HEK293 (cell line): Measurements from ENCODE around the gene CXCL14.

ENCODE experiments used
- CTCF ChIA-PET: fragments of 350-600 bp; formaldehyde crosslinking; extraction: SDS; loops from one replicate; lab custom pipeline; 2021; ENCODE audit warnings: antibody characterized with exemption; lab: Yijun Ruan, JAX
- POLR2A ChIA-PET: fragments of 300-600 bp; formaldehyde crosslinking; extraction: SDS; loops from one replicate; lab custom pipeline; 2020; ENCODE audit warnings: antibody characterized with exemption, inconsistent platforms; lab: Yijun Ruan, JAX
- H3K27ac ChIP-seq: fragments of 200-500 bp; sonication (Bioruptor generic); 2 replicates; pipeline ENCODE4 v1.5.1; 2014; ENCODE audit warnings: low read depth, low read length, control low read depth, inconsistent platforms; ENCODE audit errors: extremely low read depth
- H3K36me3 ChIP-seq, 2 experiments: fragments of 200-500 bp in 1 of 2; sonication (Bioruptor generic) in 1 of 2; 1 replicate in 1 of 2; 2 replicates in 1 of 2; pipeline ENCODE4 v1.5.1; 2014 to 2017; ENCODE audit warnings: inconsistent platforms in 2 of 2, low read length in 2 of 2; ENCODE audit not compliant: control insufficient read depth in 2 of 2, insufficient read depth in 1 of 2
- H3K4me1 ChIP-seq: fragments of 200-500 bp; sonication (Bioruptor generic); 2 replicates; pipeline ENCODE4 v1.5.1; 2014; ENCODE audit warnings: mild to moderate bottlenecking, low read length, inconsistent platforms; ENCODE audit not compliant: control insufficient read depth, insufficient read depth
- H3K4me3 ChIP-seq: 2 replicates; pipeline ENCODE4 v1.5.1; 2011; ENCODE audit warnings: low read depth, mild to moderate bottlenecking, control low read depth, low read length, moderate library complexity
- H3K9me3 ChIP-seq: fragments of 200-500 bp; sonication (Bioruptor generic); 2 replicates; pipeline ENCODE4 v1.5.1; 2014; ENCODE audit warnings: low read depth, low read length, inconsistent platforms; ENCODE audit not compliant: control insufficient read depth, insufficient read depth
- KLF17 ChIP-seq: fragments of 450-650 bp; formaldehyde crosslinking; IDR thresholded peaks from 2 replicates; pipeline ENCODE4 v1.5.1; 2016; ENCODE audit warnings: missing biosample characterization, missing genetic modification characterization
- PBX3 ChIP-seq: sonication (generic); formaldehyde crosslinking; IDR thresholded peaks from 2 replicates; pipeline ENCODE4 v1.8.1; 2022; ENCODE audit warnings: mild to moderate bottlenecking, moderate library complexity, missing genetic modification reagents
- PRDM10 ChIP-seq: fragments of 450-650 bp; formaldehyde crosslinking; IDR thresholded peaks from 2 replicates; pipeline ENCODE4 v1.5.1; 2016; ENCODE audit warnings: missing biosample characterization, missing genetic modification characterization
- PRDM2 ChIP-seq: fragments of 450-650 bp; formaldehyde crosslinking; IDR thresholded peaks from 2 replicates; pipeline ENCODE4 v1.5.1; 2016; ENCODE audit warnings: missing biosample characterization, missing genetic modification characterization, borderline replicate concordance
- PRDM4 ChIP-seq: fragments of 450-650 bp; formaldehyde crosslinking; IDR thresholded peaks from 2 replicates; pipeline ENCODE4 v1.5.1; 2017; ENCODE audit warnings: missing biosample characterization, missing genetic modification characterization
- TSHZ1 ChIP-seq: fragments of 450-650 bp; formaldehyde crosslinking; IDR thresholded peaks from 2 replicates; pipeline ENCODE4 v1.5.1; 2016; ENCODE audit warnings: missing biosample characterization, missing genetic modification characterization, borderline replicate concordance
- ZFP37 ChIP-seq: fragments of 450-650 bp; formaldehyde crosslinking; IDR thresholded peaks from 2 replicates; pipeline ENCODE4 v1.5.1; 2016; ENCODE audit warnings: missing biosample characterization, missing genetic modification characterization
- ZNF174 ChIP-seq: fragments of 450-650 bp; formaldehyde crosslinking; IDR thresholded peaks from 2 replicates; pipeline ENCODE4 v1.5.0; 2017; ENCODE audit warnings: missing biosample characterization, mild to moderate bottlenecking, missing genetic modification characterization
- ZNF211 ChIP-seq: fragments of 450-650 bp; formaldehyde crosslinking; IDR thresholded peaks from 2 replicates; pipeline ENCODE4 v1.5.1; 2016; ENCODE audit warnings: low read depth, missing biosample characterization, missing genetic modification characterization
- ZNF214 ChIP-seq: fragments of 450-650 bp; formaldehyde crosslinking; IDR thresholded peaks from 2 replicates; pipeline ENCODE4 v1.5.1; 2017; ENCODE audit warnings: missing biosample characterization, mild to moderate bottlenecking, missing genetic modification characterization, borderline replicate concordance
- ZNF302 ChIP-seq: fragments of 450-650 bp; formaldehyde crosslinking; IDR thresholded peaks from 2 replicates; pipeline ENCODE4 v1.5.1; 2016; ENCODE audit warnings: missing biosample characterization, missing genetic modification characterization, low read depth
- ZNF366 ChIP-seq: fragments of 450-650 bp; formaldehyde crosslinking; conservative IDR thresholded peaks from 2 replicates; pipeline ENCODE4 v1.5.1; 2016; ENCODE audit warnings: missing biosample characterization, missing genetic modification characterization
- ZNF48 ChIP-seq: fragments of 450-650 bp; formaldehyde crosslinking; IDR thresholded peaks from 2 replicates; pipeline ENCODE4 v1.5.1; 2016; ENCODE audit warnings: missing biosample characterization, missing genetic modification characterization
- ZNF843 ChIP-seq: fragments of 450-650 bp; formaldehyde crosslinking; IDR thresholded peaks from 2 replicates; pipeline ENCODE4 v1.5.1; 2016; ENCODE audit warnings: missing biosample characterization, missing genetic modification characterization

CXCL14 gene

GRCh38 chr5:135568246-135568645 lies 10.5 kb downstream of the CXCL14 start (continued):
- TF ChIP-seq PRDM2 (tag by site-specific recombination) (no peak), PRDM10 (tag by site-specific recombination) (no peak), ZNF211 (tag by site-specific recombination) (no peak), ZNF843 (tag by site-specific recombination) (no peak)

GRCh38 chr5:135567661-135568060 lies 11.1 kb downstream of the CXCL14 start:
- Histone ChIP-seq H3K4me3 (no peak overlapping the region), H3K36me3 (no peaks in the 10 kb centered on the region), H3K27ac (no peak overlapping the region), H3K4me1 (no peaks in the 10 kb centered on the region), H3K9me3 (no peaks in the 10 kb centered on the region)
- POLR2A ChIA-PET = interaction anchor here (0.7 kb wide), 1 partner anchor 624 kb away, joined by 6 read pairs; no protein-coding TSS in a partner anchor
- TF ChIP-seq ZNF174 (tag by site-specific recombination) (no peak), PRDM4 (tag by site-specific recombination) (no peak), KLF17 (tag by site-specific recombination) (no peak), ZNF48 (tag by site-specific recombination) (no peak), ZNF302 (no peak), ZFP37 (tag by site-specific recombination) (no peak), ZNF214 (tag by site-specific recombination) (no peak), ZNF366 (tag by site-specific recombination) (no peak), TSHZ1 (tag by site-specific recombination) (no peak), PBX3 (no peak)
- TF ChIP-seq, all 188 proteins: peak for 0
- CTCF ChIA-PET = interaction anchor here (0.5 to 17.7 kb wide), 18 partner anchors 9 to 1183 kb away, joined by 3 to 575 read pairs (median 9); partner anchors contain the start of genes CXCL14 and SLC25A48
